ENCODE data around the gene NME1. TPM values are rescaled to one million over a fixed set of nuclear protein-coding genes. Genes with fewer than 3 reads are reported as not detected.

Gene NME1
- total RNA-seq, 1 experiment from 2014 or later: 324 TPM

DNA sequence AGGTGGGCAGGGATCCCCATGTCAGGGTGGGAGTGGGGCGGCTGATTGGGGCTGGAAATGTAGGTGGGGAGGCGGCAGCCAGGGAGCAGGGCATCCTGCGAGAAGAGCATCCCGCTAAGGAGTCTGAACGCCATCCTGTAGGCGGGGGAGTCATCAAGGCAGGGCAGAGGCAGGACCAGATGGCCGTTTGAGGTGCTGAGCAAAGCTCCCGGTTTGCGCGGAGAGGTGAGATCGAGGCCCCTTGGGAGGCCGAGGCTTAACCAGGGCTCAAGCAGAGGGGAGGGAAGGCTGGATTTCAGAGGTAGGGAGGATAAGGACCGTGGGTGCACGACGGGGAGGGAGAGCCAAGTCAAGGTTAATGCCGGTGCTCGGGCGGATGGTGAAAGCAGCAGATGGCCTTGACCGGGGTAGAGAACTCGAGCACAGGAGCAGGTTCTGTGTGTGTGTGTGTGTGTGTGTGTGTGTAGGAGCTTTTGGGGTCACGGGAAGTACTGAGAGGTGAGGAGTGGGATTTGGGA lies 12.4 kb downstream of the NME1 start:
- BruUV-seq (replicated peaks): TSS peak; percentile 48
- CTCF ChIA-PET: interaction anchor here (0.5 to 0.9 kb wide), 3 partner anchors 11 to 1495 kb away, joined by 3 to 6 read pairs (median 5); no protein-coding TSS in a partner anchor
- Mint-ChIP-seq H3K27ac (ENCODE audit: low read depth, unreplicated experiment) (peak overlapping the region; percentile 100), H3K4me1 (ENCODE audit: insufficient read depth, unreplicated experiment) (peaks cover 30% of the 10 kb centered on the region), H3K4me3 (ENCODE audit: unreplicated experiment) (peak overlapping the region; percentile 99), H3K27me3 (ENCODE audit: insufficient read depth, unreplicated experiment) (no peaks in the 10 kb centered on the region), H3K36me3 (ENCODE audit: insufficient read depth, unreplicated experiment) (peaks cover 78% of the 10 kb centered on the region), H3K9me3 (ENCODE audit: unreplicated experiment) (no peaks in the 10 kb centered on the region)
- no peak for DNase-seq (ENCODE audit: unreplicated experiment)
- intact Hi-C loops (cut with micrococcal nuclease): loop anchor here (2.0 kb wide), 1 partner anchor 95 kb away; the partner anchor contains the start of genes MBTD1 and UTP18
- TF ChIP-seq, protein P1, sequence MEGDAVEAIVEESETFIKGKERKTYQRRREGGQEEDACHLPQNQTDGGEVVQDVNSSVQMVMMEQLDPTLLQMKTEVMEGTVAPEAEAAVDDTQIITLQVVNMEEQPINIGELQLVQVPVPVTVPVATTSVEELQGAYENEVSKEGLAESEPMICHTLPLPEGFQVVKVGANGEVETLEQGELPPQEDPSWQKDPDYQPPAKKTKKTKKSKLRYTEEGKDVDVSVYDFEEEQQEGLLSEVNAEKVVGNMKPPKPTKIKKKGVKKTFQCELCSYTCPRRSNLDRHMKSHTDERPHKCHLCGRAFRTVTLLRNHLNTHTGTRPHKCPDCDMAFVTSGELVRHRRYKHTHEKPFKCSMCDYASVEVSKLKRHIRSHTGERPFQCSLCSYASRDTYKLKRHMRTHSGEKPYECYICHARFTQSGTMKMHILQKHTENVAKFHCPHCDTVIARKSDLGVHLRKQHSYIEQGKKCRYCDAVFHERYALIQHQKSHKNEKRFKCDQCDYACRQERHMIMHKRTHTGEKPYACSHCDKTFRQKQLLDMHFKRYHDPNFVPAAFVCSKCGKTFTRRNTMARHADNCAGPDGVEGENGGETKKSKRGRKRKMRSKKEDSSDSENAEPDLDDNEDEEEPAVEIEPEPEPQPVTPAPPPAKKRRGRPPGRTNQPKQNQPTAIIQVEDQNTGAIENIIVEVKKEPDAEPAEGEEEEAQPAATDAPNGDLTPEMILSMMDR (IDR thresholded peaks at IDR 0.05; ENCODE audit: unreplicated experiment): no peak
- POLR2A ChIA-PET: interaction anchor here (0.5 to 2.6 kb wide), 16 partner anchors 11 to 1888 kb away, joined by 3 to 58 read pairs (median 4); partner anchors contain the start of genes MBTD1, NME1, SPAG9 and TOB1

DNA sequence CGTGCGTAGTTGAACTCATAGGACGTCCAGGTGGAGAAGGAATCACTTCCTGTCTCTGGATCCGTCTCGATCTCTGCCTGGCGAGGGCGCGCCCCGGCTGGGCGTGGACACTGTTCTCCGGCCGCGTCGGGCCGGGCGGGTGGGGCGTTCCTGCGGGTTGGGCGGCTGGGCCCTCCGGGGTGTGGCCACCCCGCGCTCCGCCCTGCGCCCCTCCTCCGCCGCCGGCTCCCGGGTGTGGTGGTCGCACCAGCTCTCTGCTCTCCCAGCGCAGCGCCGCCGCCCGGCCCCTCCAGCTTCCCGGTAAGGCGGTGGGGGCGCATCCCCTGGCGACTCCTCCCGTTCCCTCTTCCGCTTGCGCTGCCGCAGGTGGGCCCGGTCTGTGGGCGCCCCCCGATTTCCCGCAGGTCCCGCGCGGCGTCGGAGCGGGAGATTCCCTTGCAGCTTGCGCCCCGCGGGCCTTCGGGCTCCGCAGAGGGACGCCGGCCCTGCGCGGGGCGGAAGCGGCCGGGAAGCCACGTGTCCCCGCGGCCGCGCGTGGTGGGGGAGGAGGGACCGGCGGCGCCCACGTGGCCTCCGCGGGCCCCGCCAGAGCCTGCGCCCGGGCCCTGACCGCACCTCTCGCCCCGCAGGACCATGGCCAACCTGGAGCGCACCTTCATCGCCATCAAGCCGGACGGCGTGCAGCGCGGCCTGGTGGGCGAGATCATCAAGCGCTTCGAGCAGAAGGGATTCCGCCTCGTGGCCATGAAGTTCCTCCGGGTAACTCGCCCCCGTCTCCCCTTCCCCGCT lies 13.0 kb downstream of the NME1 start, which contains the start of gene NME2:
NME2 (plus strand) TSS at position 214 of the 789 bp plus-strand sequence; CDS start at position 634, 420 bp downstream.
- Mint-ChIP-seq H3K9me3 (ENCODE audit: unreplicated experiment) (no peaks in the 10 kb centered on the region), H3K4me1 (ENCODE audit: insufficient read depth, unreplicated experiment) (peaks cover 30% of the 10 kb centered on the region), H3K27me3 (ENCODE audit: insufficient read depth, unreplicated experiment) (no peaks in the 10 kb centered on the region), H3K4me3 (ENCODE audit: unreplicated experiment) (peak within 1 kb of the TSS; percentile 99), H3K27ac (ENCODE audit: low read depth, unreplicated experiment) (peak within 1 kb of the TSS; percentile 100), H3K36me3 (ENCODE audit: insufficient read depth, unreplicated experiment) (peaks cover 78% of the 10 kb centered on the region)
- POLR2A ChIA-PET: interaction anchor here (0.5 to 2.6 kb wide), 14 partner anchors 10 to 1888 kb away, joined by 3 to 58 read pairs (median 5); partner anchors contain the start of genes MBTD1, NME1, SPAG9 and TOB1
- TF ChIP-seq, protein P1 (IDR thresholded peaks at IDR 0.05; ENCODE audit: unreplicated experiment): no peak
- DNase-seq (ENCODE audit: unreplicated experiment): peak; percentile 91
- CTCF ChIA-PET: interaction anchor here (0.7 kb wide), 2 partner anchors 617 to 1496 kb away, joined by 4 to 5 read pairs; no protein-coding TSS in a partner anchor
- BruUV-seq (replicated peaks): no TSS peak
- intact Hi-C loops (cut with micrococcal nuclease): loop anchor here (2.0 kb wide), 1 partner anchor 94 kb away; the partner anchor contains the start of genes MBTD1 and UTP18

DNA sequence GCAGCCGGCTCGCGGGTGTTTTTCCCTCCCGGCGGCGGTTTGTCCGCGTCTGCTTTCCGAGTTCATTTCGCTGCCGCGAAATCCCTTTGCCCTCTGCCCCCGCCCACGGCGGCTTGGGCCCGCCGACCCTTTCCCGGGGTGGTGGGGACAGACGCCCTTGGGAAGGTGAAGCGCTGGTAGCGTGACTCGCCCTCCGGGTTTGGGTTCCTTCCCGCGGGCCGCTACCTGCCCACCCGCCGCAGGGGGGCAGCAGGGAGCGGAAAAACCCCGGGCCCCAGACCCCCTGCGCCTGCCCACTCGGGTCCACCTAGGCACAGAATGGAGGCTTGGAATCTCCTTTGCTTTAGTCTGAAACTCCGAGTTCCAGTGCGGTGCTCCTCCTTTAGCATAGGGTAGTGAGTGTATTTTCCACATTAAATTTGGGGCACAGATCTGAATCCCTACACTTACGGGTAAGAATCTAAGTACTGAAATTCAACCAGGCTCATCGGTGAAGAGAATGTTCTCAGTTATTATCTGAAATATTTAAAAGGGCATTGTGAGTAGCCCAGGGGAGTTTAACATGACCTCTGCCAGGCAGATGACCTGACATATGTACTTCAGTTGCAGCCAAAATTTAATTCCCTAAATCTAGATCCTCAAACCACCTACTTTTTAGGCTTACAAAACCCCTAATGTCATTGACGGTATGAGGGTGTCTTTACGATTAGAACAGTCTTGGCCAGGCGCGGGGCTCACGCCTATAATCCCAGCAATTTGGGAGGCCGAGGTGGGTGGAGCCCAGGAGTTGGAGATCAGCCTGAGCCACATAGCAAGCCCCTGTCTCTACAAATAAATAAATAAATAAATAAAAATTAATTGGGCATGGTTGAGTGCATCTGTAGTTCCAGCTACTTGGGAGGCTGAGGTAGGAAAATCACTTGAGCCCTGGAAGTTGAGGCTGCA lies 13.9 kb downstream of the NME1 start:
- intact Hi-C loops (cut with micrococcal nuclease): loop anchor here (2.0 kb wide), 1 partner anchor 94 kb away; the partner anchor contains the start of genes MBTD1 and UTP18
- peak; percentile 58 for DNase-seq (ENCODE audit: unreplicated experiment)
- TF ChIP-seq, protein P1 (IDR thresholded peaks at IDR 0.05; ENCODE audit: unreplicated experiment): peak; percentile 68
- Mint-ChIP-seq H3K36me3 (ENCODE audit: insufficient read depth, unreplicated experiment) (peaks cover 78% of the 10 kb centered on the region), H3K27ac (ENCODE audit: low read depth, unreplicated experiment) (peak overlapping the region; percentile 77), H3K4me3 (ENCODE audit: unreplicated experiment) (peak overlapping the region; percentile 99), H3K27me3 (ENCODE audit: insufficient read depth, unreplicated experiment) (no peaks in the 10 kb centered on the region), H3K4me1 (ENCODE audit: insufficient read depth, unreplicated experiment) (peaks cover 30% of the 10 kb centered on the region), H3K9me3 (ENCODE audit: unreplicated experiment) (no peaks in the 10 kb centered on the region)
- BruUV-seq (replicated peaks): TSS peak; percentile 53
- POLR2A ChIA-PET: interaction anchor here (0.6 to 2.6 kb wide), 6 partner anchors 13 to 162 kb away, joined by 3 to 58 read pairs (median 4); partner anchors contain the start of genes NME1 and SPAG9
- CTCF ChIA-PET: interaction anchor here (0.7 to 1.3 kb wide), 2 partner anchors 166 to 617 kb away, joined by 4 to 5 read pairs; no protein-coding TSS in a partner anchor

All from MCF 10A (cell line).